ENCODE data around the gene FGF8.

- no peak for TF ChIP-seq EZH2phosphoT487 (IDR thresholded peaks at IDR 0.05)
- TF ChIP-seq CTCF (IDR thresholded peaks at IDR 0.05) = no peak
- no peak for TF ChIP-seq EZH2 (IDR thresholded peaks at IDR 0.05)
Measured at GRCh38 chr10:101771380-101771779, 4.5 kb downstream of the FGF8 start.

Data from neural progenitor cell (in vitro differentiated cells).